NT2/D1 (cell line): Measurements from ENCODE around the gene LRRC4C.

Source experiments
- DNase-seq: peaks from one replicate; pipeline ENCODE4 v3.0.0-alpha.2; 2011; ENCODE audit warnings: low read depth, low spot score
- H3K27me3 ChIP-seq: 2 replicates; pipeline ENCODE4 v1.6.0; 2011; ENCODE audit warnings: mild to moderate bottlenecking; ENCODE audit not compliant: insufficient read length, insufficient read depth
- H3K36me3 ChIP-seq: 2 replicates; pipeline ENCODE4 v1.6.1; 2011; ENCODE audit warnings: mild to moderate bottlenecking, low read length, mixed read lengths; ENCODE audit not compliant: insufficient read depth, insufficient read length
- H3K4me1 ChIP-seq: 2 replicates; pipeline ENCODE4 v1.5.1; 2011; ENCODE audit not compliant: insufficient read depth, insufficient read length
- H3K4me3 ChIP-seq: 2 replicates; pipeline ENCODE4 v1.5.1; 2011; ENCODE audit warnings: low read depth; ENCODE audit not compliant: insufficient read length
- H3K9ac ChIP-seq: 2 replicates; pipeline ENCODE4 v1.6.0; 2011; ENCODE audit warnings: low read depth; ENCODE audit not compliant: insufficient read length
- H3K9me3 ChIP-seq: 2 replicates; pipeline ENCODE4 v1.5.1; 2011; ENCODE audit warnings: mild to moderate bottlenecking, low read length; ENCODE audit not compliant: insufficient read depth
- SUZ12 ChIP-seq: IDR thresholded peaks from 2 replicates; pipeline ENCODE4 v1.6.1; 2011; ENCODE audit not compliant: insufficient read length, insufficient read depth; ENCODE audit errors: extremely low read depth
- YY1 ChIP-seq: IDR thresholded peaks from 2 replicates; pipeline ENCODE4 v1.6.1; 2011; ENCODE audit not compliant: insufficient read length, insufficient read depth
- ZNF274 ChIP-seq: IDR thresholded peaks from 2 replicates; pipeline ENCODE4 v1.6.1; 2011; ENCODE audit warnings: mild to moderate bottlenecking, low read depth, low read length

LRRC4C gene

GRCh38 chr11:40160418-40160817, 1299.0 kb downstream of the LRRC4C start:
- DNase-seq, result no peak
- Histone ChIP-seq H3K27me3 (no peaks in the 10 kb centered on the region), H3K4me3 (no peak overlapping the region), H3K9me3 (peaks cover 6% of the 10 kb centered on the region; the same call in 1 of the 2 replicates), H3K36me3 (no peaks in the 10 kb centered on the region), H3K4me1 (no peaks in the 10 kb centered on the region), H3K9ac (no peak overlapping the region)
- TF ChIP-seq ZNF274, result no peak
- no peak for TF ChIP-seq YY1
- no peak for TF ChIP-seq SUZ12

- TF ChIP-seq YY1 (no peak), ZNF274 (no peak), SUZ12 (no peak)
- DNase-seq, result no peak
- Histone ChIP-seq H3K4me1 (no peaks in the 10 kb centered on the region), H3K4me3 (no peak overlapping the region), H3K9me3 (peaks cover 14% of the 10 kb centered on the region; the same call in 1 of the 2 replicates), H3K27me3 (no peaks in the 10 kb centered on the region), H3K36me3 (no peaks in the 10 kb centered on the region), H3K9ac (no peak overlapping the region)
Measured at GRCh38 chr11:40149721-40150120, 1309.7 kb downstream of the LRRC4C start.

DNA sequence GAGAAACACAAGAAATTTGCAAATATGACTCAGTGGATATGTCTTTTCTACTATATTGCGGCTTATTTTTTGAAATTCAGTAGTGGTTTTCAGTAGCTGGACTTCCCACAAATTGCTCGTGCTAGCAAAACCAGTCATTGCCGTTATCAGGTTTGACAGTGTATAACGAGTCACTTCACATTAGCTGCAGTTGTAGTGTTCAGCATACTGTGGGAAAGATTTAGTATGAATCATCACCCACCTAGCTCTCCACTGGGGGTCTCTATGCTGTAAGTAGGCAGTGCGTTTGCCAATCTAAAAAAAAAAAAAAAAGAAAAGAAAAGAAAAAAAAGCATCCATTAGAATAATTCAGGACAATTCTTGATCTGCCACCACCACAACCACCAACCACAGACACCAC, 1318.9 kb downstream of the LRRC4C start:
- Histone ChIP-seq H3K9ac (no peak overlapping the region), H3K4me3 (no peak overlapping the region), H3K9me3 (no peaks in the 10 kb centered on the region), H3K4me1 (no peaks in the 10 kb centered on the region), H3K36me3 (no peaks in the 10 kb centered on the region), H3K27me3 (no peaks in the 10 kb centered on the region)
- DNase-seq, result no peak
- TF ChIP-seq YY1 (no peak), ZNF274 (no peak), SUZ12 (no peak)

GRCh38 chr11:40139536-40139935, 1319.9 kb downstream of the LRRC4C start:
- TF ChIP-seq YY1, result no peak
- TF ChIP-seq ZNF274, result no peak
- TF ChIP-seq SUZ12, result no peak
- Histone ChIP-seq H3K9me3 (no peaks in the 10 kb centered on the region), H3K4me1 (no peaks in the 10 kb centered on the region)

GRCh38 chr11:40139066-40139465, 1320.4 kb downstream of the LRRC4C start:
- Histone ChIP-seq H3K36me3 (no peaks in the 10 kb centered on the region), H3K4me3 (no peak overlapping the region)
- DNase-seq, result no peak

More at GRCh38 chr11:40139536-40139935, 1319.9 kb downstream of the LRRC4C start:
- Histone ChIP-seq H3K4me3 (no peak overlapping the region), H3K36me3 (no peaks in the 10 kb centered on the region), H3K27me3 (no peaks in the 10 kb centered on the region), H3K9ac (no peak overlapping the region)
- no peak for DNase-seq

GRCh38 chr11:40134820-40135570, 1324.5 kb downstream of the LRRC4C start:
- Histone ChIP-seq H3K9me3 (no peaks in the 10 kb centered on the region), H3K36me3 (no peaks in the 10 kb centered on the region), H3K27me3 (no peaks in the 10 kb centered on the region), H3K4me3 (no peak overlapping the region), H3K9ac (no peak overlapping the region), H3K4me1 (no peaks in the 10 kb centered on the region)
- no peak for DNase-seq
- no peak for TF ChIP-seq YY1
- no peak for TF ChIP-seq SUZ12
- no peak for TF ChIP-seq ZNF274

More at GRCh38 chr11:40139066-40139465, 1320.4 kb downstream of the LRRC4C start:
- no peaks in the 10 kb centered on the region for H3K27me3 ChIP-seq
- H3K9ac ChIP-seq, result no peak overlapping the region
- no peaks in the 10 kb centered on the region for H3K9me3 ChIP-seq
- TF ChIP-seq ZNF274 (no peak), YY1 (no peak), SUZ12 (no peak)
- H3K4me1 ChIP-seq, result no peaks in the 10 kb centered on the region

- Histone ChIP-seq H3K9me3 (no peaks in the 10 kb centered on the region), H3K4me1 (no peaks in the 10 kb centered on the region), H3K4me3 (no peak overlapping the region), H3K36me3 (no peaks in the 10 kb centered on the region), H3K27me3 (no peaks in the 10 kb centered on the region), H3K9ac (no peak overlapping the region)
- TF ChIP-seq SUZ12 (no peak), YY1 (no peak), ZNF274 (no peak)
- DNase-seq, result no peak
Measured at GRCh38 chr11:40133498-40133897, 1326.0 kb downstream of the LRRC4C start.
